D721Med (cell line): Measurements from ENCODE around the gene TMPRSS4.

ENCODE experiments used
- DNase-seq: peaks from one replicate; pipeline ENCODE4 v3.0.0; 2011; ENCODE audit warnings: low spot score; ENCODE audit not compliant: insufficient read length
- FAIRE-seq: peaks from 2 replicates; lab custom pipeline; 2011; peaks lifted over from hg19 to GRCh38; lab: Jason Lieb, UNC
- TF ChIP-seq, protein P1 (sequence below): IDR thresholded peaks from 2 replicates; pipeline ENCODE4 v1.5.1; 2012; ENCODE audit warnings: mild to moderate bottlenecking, control low read depth; ENCODE audit not compliant: insufficient read depth; ENCODE audit errors: missing control alignments

TMPRSS4 gene

GRCh38 chr11:118136801-118137200, 59.9 kb downstream of the TMPRSS4 start:
- TF ChIP-seq, protein P1, sequence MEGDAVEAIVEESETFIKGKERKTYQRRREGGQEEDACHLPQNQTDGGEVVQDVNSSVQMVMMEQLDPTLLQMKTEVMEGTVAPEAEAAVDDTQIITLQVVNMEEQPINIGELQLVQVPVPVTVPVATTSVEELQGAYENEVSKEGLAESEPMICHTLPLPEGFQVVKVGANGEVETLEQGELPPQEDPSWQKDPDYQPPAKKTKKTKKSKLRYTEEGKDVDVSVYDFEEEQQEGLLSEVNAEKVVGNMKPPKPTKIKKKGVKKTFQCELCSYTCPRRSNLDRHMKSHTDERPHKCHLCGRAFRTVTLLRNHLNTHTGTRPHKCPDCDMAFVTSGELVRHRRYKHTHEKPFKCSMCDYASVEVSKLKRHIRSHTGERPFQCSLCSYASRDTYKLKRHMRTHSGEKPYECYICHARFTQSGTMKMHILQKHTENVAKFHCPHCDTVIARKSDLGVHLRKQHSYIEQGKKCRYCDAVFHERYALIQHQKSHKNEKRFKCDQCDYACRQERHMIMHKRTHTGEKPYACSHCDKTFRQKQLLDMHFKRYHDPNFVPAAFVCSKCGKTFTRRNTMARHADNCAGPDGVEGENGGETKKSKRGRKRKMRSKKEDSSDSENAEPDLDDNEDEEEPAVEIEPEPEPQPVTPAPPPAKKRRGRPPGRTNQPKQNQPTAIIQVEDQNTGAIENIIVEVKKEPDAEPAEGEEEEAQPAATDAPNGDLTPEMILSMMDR, result no peak
- no peak for FAIRE-seq
- no peak for DNase-seq

DNA sequence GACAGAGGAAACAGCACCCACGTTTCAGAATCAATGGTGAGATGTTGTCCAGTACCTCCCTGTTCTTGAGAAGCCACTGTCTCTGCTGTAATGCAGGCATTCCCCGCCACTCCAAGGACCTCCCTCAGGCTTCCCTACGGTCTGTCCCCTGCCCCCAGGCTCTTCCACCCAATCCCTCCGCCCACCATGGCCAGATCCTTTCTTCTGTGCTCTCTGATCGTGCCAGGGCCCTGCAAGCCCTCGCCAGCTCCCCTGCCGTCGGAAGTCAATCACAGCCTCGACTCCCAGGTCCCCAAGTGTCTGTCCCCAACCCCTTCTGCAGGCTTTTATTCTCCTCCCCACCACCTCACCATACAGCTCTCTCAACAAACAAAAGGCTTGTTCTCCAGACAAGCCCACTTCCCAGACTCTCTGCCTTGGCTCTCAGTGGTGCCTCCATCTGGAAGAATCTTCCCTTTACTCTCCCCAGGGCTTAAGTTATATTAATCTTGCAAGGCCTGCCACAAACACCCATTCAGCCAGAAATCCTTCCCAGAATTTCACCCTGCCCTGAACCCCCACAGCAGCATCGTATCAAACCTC, 62.1 kb downstream of the TMPRSS4 start:
- TF ChIP-seq, protein P1, result no peak
- no peak for FAIRE-seq

GRCh38 chr11:118139578-118139977, 62.7 kb downstream of the TMPRSS4 start:
- DNase-seq, result no peak
- TF ChIP-seq, protein P1, result no peak
- no peak for FAIRE-seq

More for the DNA sequence above, 62.1 kb downstream of the TMPRSS4 start:
- no peak for DNase-seq

DNA sequence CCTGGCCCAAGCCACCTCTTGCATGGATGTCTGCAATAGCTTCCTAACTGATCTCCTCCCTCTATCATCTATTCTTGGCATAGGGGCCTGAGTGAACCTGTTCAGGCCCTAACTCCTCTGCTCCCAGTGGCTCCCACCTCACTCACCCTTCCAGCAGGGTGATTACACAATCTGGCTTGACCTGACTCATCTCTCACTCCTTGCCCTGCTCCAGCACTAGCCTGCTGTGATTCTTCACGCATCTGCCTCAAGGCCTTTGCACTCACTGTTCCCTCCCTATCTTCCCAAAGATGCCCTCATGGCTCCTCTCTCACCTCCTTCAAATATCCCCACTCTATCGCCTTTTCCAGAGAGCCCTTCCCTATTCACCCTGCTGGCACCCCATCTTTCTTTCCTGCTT, 65.2 kb downstream of the TMPRSS4 start:
- TF ChIP-seq, protein P1, result no peak
- FAIRE-seq (no peak), DNase-seq (no peak)

- FAIRE-seq, result no peak
- DNase-seq, result no peak
- TF ChIP-seq, protein P1, result no peak
Measured at GRCh38 chr11:118142809-118143208, 65.9 kb downstream of the TMPRSS4 start.

DNA sequence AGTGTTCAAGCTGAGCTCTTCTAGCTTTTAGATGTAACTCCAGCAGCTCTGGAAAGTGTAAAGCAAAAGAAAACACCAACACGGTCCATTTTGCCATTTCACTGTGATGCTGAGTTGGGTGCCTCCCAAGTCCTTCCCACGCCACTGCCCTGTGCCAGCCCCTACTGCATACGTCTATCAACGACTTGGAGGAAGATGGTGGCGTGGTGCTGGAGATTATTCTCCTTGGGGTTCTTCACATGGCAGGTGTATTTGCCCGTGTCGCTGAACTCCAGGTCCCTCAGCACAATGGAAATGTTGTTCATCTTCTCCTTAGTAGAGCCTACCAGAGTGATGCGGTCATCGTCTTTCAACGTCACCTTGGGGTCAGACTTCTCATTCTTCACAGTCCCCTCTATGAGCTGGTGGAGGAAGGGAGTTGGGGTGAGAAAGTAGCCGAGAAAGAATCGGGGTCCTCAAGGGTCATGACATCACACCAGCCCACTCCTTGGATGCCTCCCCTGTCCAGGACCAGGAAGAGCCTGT, 66.8 kb downstream of the TMPRSS4 start:
- FAIRE-seq (no peak), DNase-seq (no peak)
- TF ChIP-seq, protein P1, result no peak
